HCT116 (cell line): Measurements from ENCODE around the gene OBSCN.

Source experiments
- CTCF ChIP-seq, 3 experiments: fragments of 200-600 bp in 1 of 3; sonication (generic) in 1 of 3; IDR thresholded peaks in 2 of 3; conservative IDR thresholded peaks in 1 of 3; 2 replicates each; pipeline ENCODE4 v1.5.1; 2012 to 2017; ENCODE audit warnings: low read depth in 2 of 3, low read length in 2 of 3, antibody characterized with exemption in 1 of 3, borderline replicate concordance in 1 of 3, control low read depth in 1 of 3, mild to moderate bottlenecking in 1 of 3, mixed read lengths in 1 of 3, mixed run types in 1 of 3, moderate library complexity in 1 of 3; ENCODE audit not compliant: insufficient read depth in 1 of 3
- JUND ChIP-seq: IDR thresholded peaks from 2 replicates; pipeline ENCODE4 v1.6.1; 2012
- POLR2A ChIP-seq: IDR thresholded peaks from 2 replicates; pipeline ENCODE4 v1.7.0; 2011; ENCODE audit warnings: borderline replicate concordance; ENCODE audit not compliant: insufficient read depth, insufficient read length; ENCODE audit errors: extremely low read depth

GRCh38 chr1:228417061-228417460 is 209.2 kb downstream of the OBSCN start:
- TF ChIP-seq CTCF (IDR thresholded peaks at IDR 0.05 in 2 of 3, conservative IDR thresholded peaks at IDR 0.05 in 1 of 3; ENCODE audit: borderline replicate concordance in 1 of 3, insufficient read depth in 1 of 3, low read depth in 2 of 3, low read length in 2 of 3) (no peak), JUND (no peak), POLR2A (no peak)
